MCF 10A (cell line): ENCODE results near the gene PCARE. TPM values are rescaled to one million over a fixed set of nuclear protein-coding genes. Genes with fewer than 3 reads are reported as not detected.
A peak's percentile ranks its signal among the peaks of the same experiment; 100 is the strongest.

Experiments
- Bru-seq: library from RNA; stranded (reverse); fragments of 400-500 nt; gene quantifications from one replicate; lab custom pipeline; 2021; lab: Mats Ljungman, UMichigan
- BruChase-seq, 2 experiments: library from RNA; stranded (reverse); fragments of 400-500 nt; gene quantifications; one replicate each; lab custom pipeline; 2021; lab: Mats Ljungman, UMichigan
- BruUV-seq: library from RNA; stranded (reverse); fragments of 400-500 nt; replicated peaks from 2 replicates; lab custom pipeline; 2021; lab: Mats Ljungman, UMichigan
- CTCF ChIA-PET: fragments of 300-600 bp; sonication (Branson Sonifier 250); formaldehyde crosslinking; extraction: SDS; loops from one replicate; lab custom pipeline; 2021; ENCODE audit warnings: antibody characterized with exemption, inconsistent platforms; lab: Yijun Ruan, JAX
- POLR2A ChIA-PET: fragments of 300-600, 350-650 bp; sonication (Branson Sonifier 250); formaldehyde crosslinking; extraction: SDS; loops from one replicate; lab custom pipeline; 2020; ENCODE audit warnings: antibody characterized with exemption, inconsistent platforms; lab: Yijun Ruan, JAX
- DNase-seq: peaks from one replicate; pipeline ENCODE4 v3.0.0-alpha.2; 2018; ENCODE audit not compliant: unreplicated experiment
- H3K27ac Mint-ChIP-seq: one replicate; pipeline ENCODE4 v1.8.0; 2022; ENCODE audit warnings: mild to moderate bottlenecking, low read depth, mixed read lengths; ENCODE audit not compliant: unreplicated experiment
- H3K27me3 Mint-ChIP-seq: one replicate; pipeline ENCODE4 v1.8.0; 2022; ENCODE audit warnings: mixed read lengths; ENCODE audit not compliant: insufficient read depth, unreplicated experiment
- H3K36me3 Mint-ChIP-seq: one replicate; pipeline ENCODE4 v1.8.0; 2022; ENCODE audit warnings: mild to moderate bottlenecking, moderate library complexity, mixed read lengths; ENCODE audit not compliant: insufficient read depth, unreplicated experiment
- H3K4me1 Mint-ChIP-seq: one replicate; pipeline ENCODE4 v1.8.0; 2022; ENCODE audit warnings: mixed read lengths; ENCODE audit not compliant: insufficient read depth, unreplicated experiment
- H3K4me3 Mint-ChIP-seq: one replicate; pipeline ENCODE4 v1.8.0; 2022; ENCODE audit warnings: mild to moderate bottlenecking, moderate library complexity, mixed read lengths; ENCODE audit not compliant: unreplicated experiment
- H3K9me3 Mint-ChIP-seq: one replicate; pipeline ENCODE4 v1.8.0; 2022; ENCODE audit warnings: mixed read lengths; ENCODE audit not compliant: unreplicated experiment
- intact Hi-C: fragments of 100-400 bp; cut with micrococcal nuclease; formaldehyde crosslinking; loops from 2 replicates; pipeline ENCODE4 v1.14.1; 2022
- long read RNA-seq: library from polyadenylated mRNA; stranded (forward); transcript quantifications from one replicate; pipeline ENCODE4 v2.0.0, GENCODE V29; 2022
- total RNA-seq: library from RNA; stranded (reverse); gene quantifications from 2 replicates; pipeline ENCODE4 v1.2.3, GENCODE V29; 2022
- TF ChIP-seq, protein P1 (sequence below): fragments of 200-600 bp; IDR thresholded peaks from one replicate; pipeline ENCODE4 v1.8.0; 2022; ENCODE audit warnings: antibody characterized with exemption, mild to moderate bottlenecking; ENCODE audit not compliant: unreplicated experiment

Gene PCARE
- not detected in 2 replicates for total RNA-seq
- not detected for Bru-seq, nascent RNA
- not detected for BruChase-seq, experiment 1, labeled RNA remaining after a 6-hour chase
- BruChase-seq, experiment 2, labeled RNA remaining after a 2-hour chase: not detected
- long read RNA-seq: 0 reads

DNA sequence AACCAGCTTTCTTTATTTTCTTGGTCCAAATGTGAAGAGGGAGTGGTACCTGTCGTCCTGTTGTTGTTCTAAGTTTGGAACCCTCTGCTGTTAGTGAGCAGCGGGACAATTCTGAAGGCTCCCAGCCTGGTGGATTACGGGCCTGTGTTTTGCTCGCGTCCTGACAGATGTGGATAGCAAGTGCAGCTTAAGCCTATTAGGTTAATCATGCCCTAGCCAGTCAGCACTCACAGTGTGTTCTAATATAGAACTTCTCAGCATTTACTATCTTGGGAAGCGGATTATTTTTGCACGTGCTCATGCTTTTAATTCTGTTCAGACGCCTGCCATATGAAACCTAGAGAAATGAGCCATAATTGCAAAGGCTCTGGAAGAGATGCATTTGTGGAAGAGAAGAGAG, at the start of gene PCARE:
TSS of gene PCARE (minus strand) at position 113 of the 400 bp plus-strand sequence. CDS start 262 bp downstream, outside the sequence.
- Mint-ChIP-seq H3K4me1 (no peaks in the 10 kb centered on the region), H3K4me3 (no peak within 1 kb of the TSS), H3K27ac (no peak within 1 kb of the TSS), H3K36me3 (no peaks in the 10 kb centered on the region), H3K9me3 (no peaks in the 10 kb centered on the region), H3K27me3 (no peaks in the 10 kb centered on the region)
- POLR2A ChIA-PET: interaction anchor here (0.7 to 3.2 kb wide), 4 partner anchors 7 to 42 kb away, joined by 3 to 17 read pairs (median 6); no protein-coding TSS in a partner anchor
- TF ChIP-seq, protein P1, sequence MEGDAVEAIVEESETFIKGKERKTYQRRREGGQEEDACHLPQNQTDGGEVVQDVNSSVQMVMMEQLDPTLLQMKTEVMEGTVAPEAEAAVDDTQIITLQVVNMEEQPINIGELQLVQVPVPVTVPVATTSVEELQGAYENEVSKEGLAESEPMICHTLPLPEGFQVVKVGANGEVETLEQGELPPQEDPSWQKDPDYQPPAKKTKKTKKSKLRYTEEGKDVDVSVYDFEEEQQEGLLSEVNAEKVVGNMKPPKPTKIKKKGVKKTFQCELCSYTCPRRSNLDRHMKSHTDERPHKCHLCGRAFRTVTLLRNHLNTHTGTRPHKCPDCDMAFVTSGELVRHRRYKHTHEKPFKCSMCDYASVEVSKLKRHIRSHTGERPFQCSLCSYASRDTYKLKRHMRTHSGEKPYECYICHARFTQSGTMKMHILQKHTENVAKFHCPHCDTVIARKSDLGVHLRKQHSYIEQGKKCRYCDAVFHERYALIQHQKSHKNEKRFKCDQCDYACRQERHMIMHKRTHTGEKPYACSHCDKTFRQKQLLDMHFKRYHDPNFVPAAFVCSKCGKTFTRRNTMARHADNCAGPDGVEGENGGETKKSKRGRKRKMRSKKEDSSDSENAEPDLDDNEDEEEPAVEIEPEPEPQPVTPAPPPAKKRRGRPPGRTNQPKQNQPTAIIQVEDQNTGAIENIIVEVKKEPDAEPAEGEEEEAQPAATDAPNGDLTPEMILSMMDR: no peak
- CTCF ChIA-PET: interaction anchor here (1.3 kb wide), 1 partner anchor 11 kb away, joined by 6 read pairs; no protein-coding TSS in a partner anchor
- DNase-seq: no peak
- BruUV-seq: no TSS peak
- intact Hi-C loops: no loop called here

DNA sequence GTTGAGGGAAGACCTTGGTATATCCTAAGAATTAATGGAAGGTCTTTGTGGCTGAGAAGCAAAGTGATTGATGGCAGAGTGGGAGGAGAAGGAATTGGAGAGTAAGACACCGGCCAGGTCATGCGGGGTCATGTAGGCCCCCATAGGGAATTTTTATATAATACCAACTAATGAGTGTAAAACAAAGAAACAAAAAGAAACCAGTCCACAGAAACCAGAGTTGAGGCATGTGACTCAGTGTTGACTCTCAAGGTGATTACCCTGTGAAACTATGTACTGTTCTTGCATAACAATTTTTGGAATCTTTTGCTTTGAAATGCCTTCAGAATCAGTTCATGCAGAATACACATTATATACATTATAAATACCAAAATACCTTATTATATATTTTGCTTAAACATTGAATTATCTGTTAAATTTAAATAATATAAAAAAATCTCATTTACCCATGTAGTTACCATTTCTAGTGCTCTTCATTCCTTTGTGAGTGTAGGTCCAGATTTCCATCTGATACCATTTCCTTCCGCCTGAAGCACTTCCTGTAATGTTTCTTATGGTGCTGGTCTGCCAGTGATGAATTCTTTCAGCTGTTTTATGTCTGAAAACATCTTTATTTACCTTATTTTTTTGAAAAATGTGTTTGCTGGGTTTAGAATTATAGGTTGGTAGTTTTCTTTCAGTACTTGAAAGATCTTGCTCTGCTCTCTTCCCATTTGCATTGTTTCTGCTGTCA, 49.5 kb upstream of the PCARE start:
- intact Hi-C loops: no loop called here
- Mint-ChIP-seq H3K27ac (peak overlapping the region; percentile 98), H3K9me3 (no peaks in the 10 kb centered on the region), H3K27me3 (no peaks in the 10 kb centered on the region), H3K4me3 (peak overlapping the region; percentile 47), H3K36me3 (peaks cover 70% of the 10 kb centered on the region), H3K4me1 (peaks cover 43% of the 10 kb centered on the region)
- no TSS peak for BruUV-seq
- peak; percentile 87 for DNase-seq
- ChIA-PET CTCF (interaction anchor here (0.6 to 1.0 kb wide), 3 partner anchors 10 to 168 kb away, joined by 3 to 4 read pairs (median 3); no protein-coding TSS in a partner anchor), POLR2A (interaction anchor here (0.8 to 2.4 kb wide), 8 partner anchors 7 to 61 kb away, joined by 3 to 22 read pairs (median 4); no protein-coding TSS in a partner anchor)
- TF ChIP-seq, protein P1: no peak

- intact Hi-C loops: no loop called here
- Mint-ChIP-seq H3K4me3 (no peak overlapping the region), H3K4me1 (peaks cover 37% of the 10 kb centered on the region), H3K27ac (peak overlapping the region; percentile 49), H3K9me3 (no peaks in the 10 kb centered on the region), H3K27me3 (no peaks in the 10 kb centered on the region), H3K36me3 (peaks cover 54% of the 10 kb centered on the region)
- no peak for DNase-seq
- no TSS peak for BruUV-seq
- ChIA-PET POLR2A (interaction anchor here (1.6 to 10.3 kb wide), 3 partner anchors 8 to 55 kb away, joined by 3 to 230 read pairs (median 171); no protein-coding TSS in a partner anchor), CTCF (interaction anchor here (0.5 to 1.4 kb wide), 3 partner anchors 10 to 205 kb away, joined by 3 to 7 read pairs (median 4); no protein-coding TSS in a partner anchor)
- TF ChIP-seq, protein P1: no peak
Measured at GRCh38 chr2:29120846-29121245, 46.5 kb upstream of the PCARE start.

- peak overlapping the region; percentile 49 for H3K27ac Mint-ChIP-seq
- no peak for DNase-seq
- TF ChIP-seq, protein P1: no peak
Measured at GRCh38 chr2:29119211-29119610, 44.9 kb upstream of the PCARE start.

More at GRCh38 chr2:29119211-29119610, 44.9 kb upstream of the PCARE start:
- no peaks in the 10 kb centered on the region for H3K9me3 Mint-ChIP-seq
- CTCF ChIA-PET: interaction anchor here (0.6 to 2.8 kb wide), 3 partner anchors 16 to 661 kb away, joined by 3 to 9 read pairs (median 3); no protein-coding TSS in a partner anchor
- peak overlapping the region; percentile 25 for H3K4me3 Mint-ChIP-seq
- intact Hi-C loops: loop anchor here (5.0 kb wide), 2 partner anchors 52 to 162 kb away; no protein-coding TSS in a partner anchor
- H3K27me3 Mint-ChIP-seq: no peaks in the 10 kb centered on the region
- peaks cover 44% of the 10 kb centered on the region for H3K36me3 Mint-ChIP-seq
- no TSS peak for BruUV-seq
- POLR2A ChIA-PET: interaction anchor here (5.9 to 10.3 kb wide), 3 partner anchors 10 to 53 kb away, joined by 70 to 230 read pairs (median 171); no protein-coding TSS in a partner anchor
- peaks cover 38% of the 10 kb centered on the region for H3K4me1 Mint-ChIP-seq
